LoVo (cell line): ENCODE measurements around the gene PLSCR3.
A peak's percentile ranks its signal among the peaks of the same experiment; 100 is the strongest.
"Not testable (repeated sequence)": the region's sequence is repeated elsewhere in the genome, so short reads cannot be mapped to it uniquely, and the experiment has no call there.

ENCODE experiments used
- DNase-seq: peaks from one replicate; pipeline ENCODE4 v3.0.0-alpha.2; 2016; ENCODE audit warnings: low spot score

PLSCR3 gene

GRCh38 chr17:7380321-7380720 is 14.0 kb downstream of the PLSCR3 start:
- no peak for DNase-seq

- DNase-seq, result no peak
Observed at GRCh38 chr17:7379134-7379533, 15.2 kb downstream of the PLSCR3 start.

- DNase-seq, result no peak
Observed at GRCh38 chr17:7374353-7374752, 20.0 kb downstream of the PLSCR3 start.

GRCh38 chr17:7370853-7371252 is 23.5 kb downstream of the PLSCR3 start:
- no peak for DNase-seq

- no peak for DNase-seq
Observed at GRCh38 chr17:7369825-7370224, 24.5 kb downstream of the PLSCR3 start.

GRCh38 chr17:7368599-7368994 is 25.7 kb downstream of the PLSCR3 start:
- DNase-seq, result not testable (repeated sequence)

- DNase-seq, result no peak
Observed at GRCh38 chr17:7367918-7368598, 26.3 kb downstream of the PLSCR3 start.

- DNase-seq, result no peak
Observed at GRCh38 chr17:7367083-7367482, 27.2 kb downstream of the PLSCR3 start.

GRCh38 chr17:7365963-7366362 is 28.4 kb downstream of the PLSCR3 start:
- DNase-seq, result not testable (repeated sequence)

- DNase-seq, result no peak
Observed at GRCh38 chr17:7363311-7363710, 31.0 kb downstream of the PLSCR3 start.

- no peak for DNase-seq
Observed at GRCh38 chr17:7361906-7362305, 32.4 kb downstream of the PLSCR3 start.

- no peak for DNase-seq
Observed at GRCh38 chr17:7357381-7357780, 36.9 kb downstream of the PLSCR3 start.

- DNase-seq, result no peak
Observed at GRCh38 chr17:7356756-7357155, 37.6 kb downstream of the PLSCR3 start.

GRCh38 chr17:7356072-7356549 is 38.2 kb downstream of the PLSCR3 start:
- peak; percentile 77 for DNase-seq

- DNase-seq, result no peak
Observed at GRCh38 chr17:7355573-7355972, 38.8 kb downstream of the PLSCR3 start.

GRCh38 chr17:7355053-7355452 is 39.3 kb downstream of the PLSCR3 start, which contains the start of gene TMEM95:
Gene TMEM95, plus strand, starts transcription at chr17:7355156. Its CDS starts 49 bp downstream, at chr17:7355205.
- DNase-seq, result no peak

- DNase-seq, result no peak
Observed at GRCh38 chr17:7354262-7354843, 40.0 kb downstream of the PLSCR3 start.

GRCh38 chr17:7352910-7353635 is 41.3 kb downstream of the PLSCR3 start:
- DNase-seq, result no peak

GRCh38 chr17:7352503-7352889 is 41.8 kb downstream of the PLSCR3 start:
- no peak for DNase-seq

- peak; percentile 94 for DNase-seq
Observed at GRCh38 chr17:7351665-7352502, 42.4 kb downstream of the PLSCR3 start, which contains the start of gene KCTD11. Gene KCTD11, plus strand, starts transcription at chr17:7352162.

GRCh38 chr17:7348478-7349242 is 45.7 kb downstream of the PLSCR3 start:
- DNase-seq, result no peak
